Mesodermal cell (in vitro differentiated cells): ENCODE measurements around the gene VAPB.

Source experiments
- H3K27ac ChIP-seq: 2 replicates; pipeline ENCODE4 v1.7.0; 2013; ENCODE audit warnings: mild to moderate bottlenecking, low read depth, low read length, moderate library complexity; ENCODE audit not compliant: severe bottlenecking
- H3K36me3 ChIP-seq: 2 replicates; pipeline ENCODE4 v1.7.1; 2013; ENCODE audit warnings: mild to moderate bottlenecking, low read length, moderate library complexity; ENCODE audit not compliant: control insufficient read depth, insufficient read depth
- H3K4me1 ChIP-seq: one replicate; pipeline ENCODE4 v1.7.1; 2013; ENCODE audit warnings: mild to moderate bottlenecking, low read length; ENCODE audit not compliant: insufficient read depth, control insufficient read depth, poor library complexity, severe bottlenecking
- H3K4me3 ChIP-seq: 2 replicates; pipeline ENCODE4 v1.7.0; 2013; ENCODE audit warnings: low read length, control low read depth, mild to moderate bottlenecking; ENCODE audit not compliant: insufficient read depth, poor library complexity, severe bottlenecking; ENCODE audit errors: extremely low read depth
- H3K9me3 ChIP-seq: 2 replicates; pipeline ENCODE4 v1.7.1; 2013; ENCODE audit warnings: mild to moderate bottlenecking, low read length, moderate library complexity; ENCODE audit not compliant: control insufficient read depth
- whole genome bisulfite sequencing, 2 experiments: methylation state at CpG; one replicate each; pipeline ENCODE4 v1.1.5; 2013; ENCODE audit warnings: missing lambda C conversion rate in 2 of 2; ENCODE audit not compliant: insufficient coverage in 2 of 2; 5-methylcytosine and 5-hydroxymethylcytosine counted together

Gene VAPB

GRCh38 chr20:58483051-58483450, 94.0 kb downstream of the VAPB start:
- Histone ChIP-seq H3K27ac (no peak overlapping the region), H3K4me3 (no peak overlapping the region), H3K4me1 (no peaks in the 10 kb centered on the region), H3K9me3 (peaks cover 28% of the 10 kb centered on the region), H3K36me3 (no peaks in the 10 kb centered on the region)
- WGBS, 2 experiments, result 77 to 92% methylated on average over 4 to 5 of the region's 5 CpGs

- H3K4me3 ChIP-seq, result no peak overlapping the region
- H3K27ac ChIP-seq, result no peak overlapping the region
- H3K4me1 ChIP-seq, result no peaks in the 10 kb centered on the region
- H3K9me3 ChIP-seq, result peaks cover 28% of the 10 kb centered on the region
- 90 to 96% methylated on average over 5 to 6 of the region's 6 CpGs for WGBS, 2 experiments
- H3K36me3 ChIP-seq, result no peaks in the 10 kb centered on the region
Measured at GRCh38 chr20:58483470-58483869, 94.4 kb downstream of the VAPB start.

GRCh38 chr20:58485393-58485792, 96.4 kb downstream of the VAPB start:
- Histone ChIP-seq H3K36me3 (no peaks in the 10 kb centered on the region), H3K9me3 (peaks cover 27% of the 10 kb centered on the region), H3K4me1 (no peaks in the 10 kb centered on the region), H3K27ac (no peak overlapping the region), H3K4me3 (no peak overlapping the region)
- 95 to 100% methylated on average over 2 of the region's 3 CpGs for WGBS, 2 experiments

- peaks cover 27% of the 10 kb centered on the region for H3K9me3 ChIP-seq
- H3K4me3 ChIP-seq, result no peak overlapping the region
- 25 to 64% methylated on average over 1 of the region's 1 CpG for WGBS, 2 experiments
- H3K4me1 ChIP-seq, result no peaks in the 10 kb centered on the region
- H3K36me3 ChIP-seq, result no peaks in the 10 kb centered on the region
- H3K27ac ChIP-seq, result no peak overlapping the region
Measured at GRCh38 chr20:58486207-58486606, 97.2 kb downstream of the VAPB start.

- H3K4me3 ChIP-seq, result no peak overlapping the region
- H3K36me3 ChIP-seq, result no peaks in the 10 kb centered on the region
- H3K27ac ChIP-seq, result no peak overlapping the region
- peaks cover 11% of the 10 kb centered on the region for H3K9me3 ChIP-seq
- H3K4me1 ChIP-seq, result no peaks in the 10 kb centered on the region
- 90 to 95% methylated on average over 6 of the region's 7 CpGs for WGBS, 2 experiments
Measured at GRCh38 chr20:58492074-58492718, 103.2 kb downstream of the VAPB start.

- Histone ChIP-seq H3K4me3 (no peak overlapping the region), H3K36me3 (no peaks in the 10 kb centered on the region), H3K27ac (no peak overlapping the region), H3K9me3 (peaks cover 6% of the 10 kb centered on the region), H3K4me1 (no peaks in the 10 kb centered on the region)
- WGBS, 2 experiments, result 85 to 89% methylated on average over 3 of the region's 4 CpGs
Measured at GRCh38 chr20:58492795-58493524, 103.9 kb downstream of the VAPB start.

GRCh38 chr20:58494923-58495622, 106.0 kb downstream of the VAPB start:
- Histone ChIP-seq H3K27ac (no peak overlapping the region), H3K36me3 (no peaks in the 10 kb centered on the region), H3K4me3 (no peak overlapping the region), H3K4me1 (no peaks in the 10 kb centered on the region), H3K9me3 (no peaks in the 10 kb centered on the region)
- 86 to 89% methylated on average over 12 to 13 of the region's 13 CpGs for WGBS, 2 experiments

GRCh38 chr20:58495623-58496428, 106.8 kb downstream of the VAPB start:
- Histone ChIP-seq H3K27ac (no peak overlapping the region), H3K4me1 (no peaks in the 10 kb centered on the region), H3K9me3 (no peaks in the 10 kb centered on the region), H3K36me3 (no peaks in the 10 kb centered on the region), H3K4me3 (no peak overlapping the region)
- 84 to 90% methylated on average over 6 to 9 of the region's 15 CpGs for WGBS, 2 experiments

- Histone ChIP-seq H3K9me3 (no peaks in the 10 kb centered on the region), H3K4me3 (no peak overlapping the region), H3K4me1 (no peaks in the 10 kb centered on the region), H3K36me3 (no peaks in the 10 kb centered on the region), H3K27ac (no peak overlapping the region)
- WGBS, 2 experiments, result 94 to 96% methylated on average over 6 of the region's 6 CpGs
Measured at GRCh38 chr20:58496429-58496769, 107.4 kb downstream of the VAPB start.

GRCh38 chr20:58497076-58497641, 108.1 kb downstream of the VAPB start:
- Histone ChIP-seq H3K9me3 (no peaks in the 10 kb centered on the region), H3K27ac (no peak overlapping the region), H3K4me1 (no peaks in the 10 kb centered on the region), H3K4me3 (no peak overlapping the region), H3K36me3 (no peaks in the 10 kb centered on the region)
- 88 to 90% methylated on average over 14 to 15 of the region's 16 CpGs for WGBS, 2 experiments
